ENCODE measurements around the gene CMKLR1.

DNA sequence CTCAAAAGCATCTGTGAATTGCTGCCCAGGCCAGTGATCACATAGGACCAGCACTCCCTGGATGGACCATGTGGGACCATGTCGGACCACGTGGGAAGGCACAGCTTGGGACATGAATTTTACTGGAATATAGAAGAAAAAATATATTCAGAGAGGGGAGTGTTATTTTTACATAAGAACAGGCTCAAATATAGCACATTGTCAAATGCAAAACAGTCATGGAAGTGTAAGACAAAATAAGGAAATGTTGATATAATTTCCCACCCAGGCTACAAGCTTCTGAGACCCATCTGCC is 68.3 kb downstream of the CMKLR1 start:
- TF ChIP-seq, protein P1, sequence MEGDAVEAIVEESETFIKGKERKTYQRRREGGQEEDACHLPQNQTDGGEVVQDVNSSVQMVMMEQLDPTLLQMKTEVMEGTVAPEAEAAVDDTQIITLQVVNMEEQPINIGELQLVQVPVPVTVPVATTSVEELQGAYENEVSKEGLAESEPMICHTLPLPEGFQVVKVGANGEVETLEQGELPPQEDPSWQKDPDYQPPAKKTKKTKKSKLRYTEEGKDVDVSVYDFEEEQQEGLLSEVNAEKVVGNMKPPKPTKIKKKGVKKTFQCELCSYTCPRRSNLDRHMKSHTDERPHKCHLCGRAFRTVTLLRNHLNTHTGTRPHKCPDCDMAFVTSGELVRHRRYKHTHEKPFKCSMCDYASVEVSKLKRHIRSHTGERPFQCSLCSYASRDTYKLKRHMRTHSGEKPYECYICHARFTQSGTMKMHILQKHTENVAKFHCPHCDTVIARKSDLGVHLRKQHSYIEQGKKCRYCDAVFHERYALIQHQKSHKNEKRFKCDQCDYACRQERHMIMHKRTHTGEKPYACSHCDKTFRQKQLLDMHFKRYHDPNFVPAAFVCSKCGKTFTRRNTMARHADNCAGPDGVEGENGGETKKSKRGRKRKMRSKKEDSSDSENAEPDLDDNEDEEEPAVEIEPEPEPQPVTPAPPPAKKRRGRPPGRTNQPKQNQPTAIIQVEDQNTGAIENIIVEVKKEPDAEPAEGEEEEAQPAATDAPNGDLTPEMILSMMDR (conservative IDR thresholded peaks at IDR 0.05; ENCODE audit: low read depth, low read length) = no peak
- TF ChIP-seq EZH2 (IDR thresholded peaks at IDR 0.05; ENCODE audit: borderline replicate concordance, low read depth, low read length, poor library complexity, severe bottlenecking) = no peak

Data from A673 (cell line).